Suppressor macrophage treated with lipopolysaccharide for 4 hours (primary cell): Measurements from ENCODE around the gene ZNF641.

Experiments
- DNase-seq: peaks from one replicate; pipeline ENCODE4 v3.0.0-alpha.2; 2020

Gene ZNF641

GRCh38 chr12:48350249-48351021 lies at the start of gene ZNF641:
Gene ZNF641 (minus strand): TSS chr12:48350919. CDS start chr12:48348090, 2,829 bp downstream.
- DNase-seq: peak; percentile 75

GRCh38 chr12:48390026-48390425 lies 39.3 kb upstream of the ZNF641 start:
- no peak for DNase-seq

- DNase-seq: no peak
Measured at GRCh38 chr12:48389409-48389808, 38.7 kb upstream of the ZNF641 start.

GRCh38 chr12:48388938-48389337 lies 38.2 kb upstream of the ZNF641 start:
- no peak for DNase-seq

- no peak for DNase-seq
Measured at GRCh38 chr12:48388460-48388859, 37.7 kb upstream of the ZNF641 start.

- no peak for DNase-seq
Measured at GRCh38 chr12:48380596-48380995, 29.9 kb upstream of the ZNF641 start.

- DNase-seq: no peak
Measured at GRCh38 chr12:48379794-48380193, 29.1 kb upstream of the ZNF641 start.

GRCh38 chr12:48377646-48378045 lies 26.9 kb upstream of the ZNF641 start:
- DNase-seq: no peak

GRCh38 chr12:48374164-48374563 lies 23.4 kb upstream of the ZNF641 start:
- no peak for DNase-seq

- no peak for DNase-seq
Measured at GRCh38 chr12:48366131-48366530, 15.4 kb upstream of the ZNF641 start.

- DNase-seq: no peak
Measured at GRCh38 chr12:48361664-48362339, 11.1 kb upstream of the ZNF641 start.

- DNase-seq: no peak
Measured at GRCh38 chr12:48358937-48359513, 8.3 kb upstream of the ZNF641 start.

- DNase-seq: no peak
Measured at GRCh38 chr12:48356041-48356768, 5.5 kb upstream of the ZNF641 start.

- no peak for DNase-seq
Measured at GRCh38 chr12:48352157-48352760, 1.5 kb upstream of the ZNF641 start.

GRCh38 chr12:48351022-48351708 lies 446 bp upstream of the ZNF641 start:
- peak; percentile 61 for DNase-seq

- no peak for DNase-seq
Measured at GRCh38 chr12:48349471-48349870, 1.2 kb downstream of the ZNF641 start.

- DNase-seq: no peak
Measured at GRCh38 chr12:48342980-48343379, 7.7 kb downstream of the ZNF641 start.

- DNase-seq: peak; percentile 60
Measured at GRCh38 chr12:48340943-48341342, 9.8 kb downstream of the ZNF641 start.

GRCh38 chr12:48339442-48340117 lies 11.1 kb downstream of the ZNF641 start:
- DNase-seq: no peak

GRCh38 chr12:48336564-48336963 lies 14.2 kb downstream of the ZNF641 start:
- no peak for DNase-seq

- DNase-seq: peak; percentile 81
Measured at GRCh38 chr12:48336061-48336460, 14.7 kb downstream of the ZNF641 start.

- peak; percentile 26 for DNase-seq
Measured at GRCh38 chr12:48334808-48335207, 15.9 kb downstream of the ZNF641 start.
